Right renal pelvis (tissue), 4 donors: Measurements from ENCODE around the gene PUSL1. TPM values are rescaled to one million over a fixed set of nuclear protein-coding genes. Genes with fewer than 3 reads are reported as not detected.

Experiments
- DNase-seq, 4 donors: peaks; one replicate each; pipeline ENCODE4 v3.0.0-alpha.2; 2013; ENCODE audit warnings: low read depth in 4 of 4, low spot score in 3 of 4, missing footprints in 1 of 4
- polyA plus RNA-seq, 4 donors: library from polyadenylated mRNA; unstranded; fragments of 120-200 nt; gene quantifications; one replicate each; pipeline ENCODE4 v1.2.1, GENCODE V29; 2013; ENCODE audit not compliant: insufficient read length in 4 of 4

The PUSL1 gene, protein sequence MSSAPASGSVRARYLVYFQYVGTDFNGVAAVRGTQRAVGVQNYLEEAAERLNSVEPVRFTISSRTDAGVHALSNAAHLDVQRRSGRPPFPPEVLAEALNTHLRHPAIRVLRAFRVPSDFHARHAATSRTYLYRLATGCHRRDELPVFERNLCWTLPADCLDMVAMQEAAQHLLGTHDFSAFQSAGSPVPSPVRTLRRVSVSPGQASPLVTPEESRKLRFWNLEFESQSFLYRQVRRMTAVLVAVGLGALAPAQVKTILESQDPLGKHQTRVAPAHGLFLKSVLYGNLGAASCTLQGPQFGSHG
- 10 to 100 TPM in 1 of 4 donors, 1 to 10 TPM in 3; 6.5 to 12.2 (median 7.2) TPM for polyA plus RNA-seq

DNA sequence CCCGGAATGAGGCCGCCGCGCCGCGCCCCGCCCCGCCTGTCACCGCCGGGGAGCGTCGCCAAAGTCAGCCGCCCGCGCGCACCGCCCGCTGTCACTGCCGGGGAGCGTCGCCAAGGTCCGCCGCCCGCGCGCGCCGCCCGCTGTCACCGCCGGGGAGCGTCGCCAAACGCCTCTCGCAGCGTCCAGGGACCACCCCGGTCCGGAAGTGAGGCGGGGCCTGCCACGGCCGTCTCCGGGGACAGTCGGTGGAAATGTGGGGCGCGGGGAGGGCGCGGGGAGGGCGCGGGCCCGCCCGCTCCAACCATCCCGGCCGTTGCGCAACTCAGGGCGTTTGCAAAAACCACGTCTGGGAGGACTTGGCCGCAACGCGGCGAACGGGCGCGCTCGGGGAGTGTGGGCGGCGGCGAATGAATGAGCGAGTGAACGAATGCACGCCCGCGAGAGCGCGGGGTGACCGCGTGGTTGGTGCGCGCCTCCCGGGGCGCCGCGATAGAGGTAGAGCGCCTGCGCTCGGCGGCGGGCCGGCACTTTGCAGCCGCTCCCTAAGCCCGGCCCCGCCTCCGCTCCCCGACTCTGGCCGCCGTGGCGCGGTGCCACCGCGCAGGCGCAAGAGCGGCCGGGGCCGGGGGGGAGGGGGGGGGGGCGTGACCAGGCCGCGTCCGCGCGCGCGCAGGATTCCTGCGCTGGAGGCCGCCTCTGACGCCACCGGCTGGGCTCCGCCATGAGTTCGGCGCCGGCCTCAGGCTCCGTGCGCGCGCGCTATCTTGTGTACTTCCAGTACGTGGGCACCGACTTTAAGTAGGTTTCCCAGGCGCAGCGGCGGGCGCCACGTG is at the start of gene PUSL1, which contains the start of gene ACAP3:
Gene PUSL1 (plus strand): TSS at position 675 of the 833 bp plus-strand sequence. CDS start 47 bp downstream, at position 722.
Gene ACAP3 (minus strand): TSS at position 8 of the 833 bp plus-strand sequence. CDS start 115 bp downstream, outside the sequence.
- peak; percentile 74 to 84 (median 80) for DNase-seq

DNA sequence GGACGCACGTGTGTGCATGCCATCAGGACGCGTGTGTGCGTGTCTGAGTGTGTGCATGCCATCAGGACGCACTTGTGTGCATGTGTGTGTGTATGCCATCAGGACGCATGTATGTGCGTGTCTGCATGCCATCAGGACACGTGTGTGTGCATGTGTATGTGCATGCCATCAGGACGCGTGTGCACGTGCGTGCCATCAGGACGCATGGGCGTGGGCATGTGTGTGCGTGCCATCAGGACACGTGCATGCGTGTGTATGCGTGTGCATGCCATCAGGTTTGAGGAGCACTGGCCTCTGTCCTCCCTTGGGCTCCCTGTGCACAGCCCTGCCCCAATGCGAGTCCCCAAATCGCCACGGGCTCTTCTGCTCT is 49.3 kb upstream of the PUSL1 start:
- no peak for DNase-seq

DNA sequence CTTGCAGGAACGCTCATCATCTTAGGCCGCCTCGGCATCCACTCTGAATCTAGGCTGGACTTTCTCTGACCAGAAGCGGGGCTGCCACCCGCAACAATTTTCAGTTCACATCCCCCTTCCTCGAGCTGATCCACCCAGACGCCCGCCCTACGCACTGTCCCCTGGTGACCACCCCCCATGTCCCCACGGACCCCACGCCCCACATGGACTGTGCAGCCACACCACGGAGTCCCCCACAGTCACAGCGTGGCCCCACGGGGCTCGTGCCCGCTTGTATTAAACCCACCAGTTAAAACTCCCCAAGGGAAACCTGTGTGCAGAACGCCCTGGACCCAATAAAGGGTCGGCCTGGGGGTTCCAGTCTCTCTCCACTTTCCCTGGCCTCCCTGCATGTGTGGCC is 48.9 kb upstream of the PUSL1 start:
- DNase-seq, result no peak

DNA sequence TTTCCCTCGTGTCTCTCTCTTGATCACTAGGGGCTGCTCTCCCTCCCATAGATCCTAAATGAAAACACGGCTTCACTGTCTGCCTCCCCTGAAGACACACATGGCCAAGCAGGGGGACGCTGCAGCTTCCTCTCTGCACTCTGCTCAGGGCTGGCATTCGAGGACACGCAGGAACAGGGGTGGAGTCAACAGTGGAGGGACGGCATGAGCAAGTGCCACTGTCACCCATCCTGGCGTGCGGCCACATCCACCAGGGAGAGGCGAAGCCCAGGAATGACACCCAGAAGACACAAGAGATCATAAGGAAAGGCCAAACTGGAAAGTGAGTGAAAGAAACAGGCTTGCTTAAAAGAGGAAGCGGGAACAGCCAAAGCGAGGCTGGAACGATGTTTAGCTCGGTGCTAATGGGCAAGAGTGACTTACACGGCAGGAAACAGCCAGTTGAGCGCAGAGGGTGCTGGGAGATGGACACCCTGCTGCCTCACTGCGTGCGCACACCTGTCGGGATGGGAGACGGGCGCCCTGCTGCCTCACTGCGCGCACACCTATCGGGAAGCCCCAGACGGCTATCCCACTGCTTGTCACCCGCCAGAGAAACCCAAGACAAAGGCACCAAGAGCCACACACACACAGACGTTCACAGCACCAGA is 48.3 kb upstream of the PUSL1 start:
- no peak for DNase-seq

DNA sequence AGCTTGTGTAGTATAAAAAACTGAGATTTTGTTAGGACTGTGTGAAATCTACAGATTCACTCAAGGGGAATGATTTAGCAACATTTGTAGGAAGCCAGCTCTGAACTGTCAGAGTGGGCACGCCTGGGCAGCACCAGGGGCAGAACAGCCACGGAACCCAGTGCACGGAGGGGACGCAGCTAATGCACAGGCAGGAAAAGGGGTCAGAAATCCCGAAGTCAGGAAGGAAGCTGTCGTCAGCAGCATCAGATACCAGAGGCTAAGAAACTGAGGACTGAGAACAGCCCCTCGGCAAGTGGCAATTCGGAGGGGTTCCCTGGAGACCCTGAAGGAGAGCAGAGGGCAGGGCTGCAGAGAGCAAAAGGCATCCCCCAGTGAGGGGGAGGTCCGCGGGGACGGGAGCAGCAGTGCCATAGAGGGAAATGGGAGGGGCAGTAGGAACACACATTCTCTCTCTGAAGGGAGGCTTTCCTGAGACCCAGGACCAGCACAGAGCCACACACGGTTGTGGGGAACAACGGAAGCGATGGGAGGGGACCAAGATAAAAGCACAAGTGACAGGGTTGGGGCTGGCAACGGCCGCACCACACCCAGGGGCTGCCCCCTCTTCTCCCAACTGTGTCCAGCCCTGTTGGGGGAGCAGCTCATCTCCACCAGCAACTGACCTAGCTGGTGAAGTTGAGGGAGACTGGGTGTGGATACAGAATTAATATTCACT is 47.4 kb upstream of the PUSL1 start:
- DNase-seq, result no peak

DNA sequence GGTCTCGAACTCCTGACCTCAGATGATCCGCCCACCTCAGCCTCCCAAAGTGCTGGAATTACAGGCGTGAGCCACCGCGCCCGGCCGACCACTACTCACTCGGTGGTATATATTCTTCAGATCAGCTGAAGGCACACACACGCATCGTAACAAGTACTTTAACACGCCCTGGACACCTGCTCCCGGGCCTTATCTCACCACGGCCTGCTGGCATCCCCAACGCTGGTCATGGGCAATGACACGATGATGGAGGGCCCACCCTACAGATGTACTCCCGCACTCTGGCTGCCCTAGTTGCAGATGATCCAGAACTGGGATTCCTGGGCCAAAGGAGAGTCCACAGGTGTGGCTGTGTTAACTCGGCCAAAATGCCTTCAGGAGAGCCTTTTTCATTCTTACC is 46.3 kb upstream of the PUSL1 start:
- no peak for DNase-seq

DNA sequence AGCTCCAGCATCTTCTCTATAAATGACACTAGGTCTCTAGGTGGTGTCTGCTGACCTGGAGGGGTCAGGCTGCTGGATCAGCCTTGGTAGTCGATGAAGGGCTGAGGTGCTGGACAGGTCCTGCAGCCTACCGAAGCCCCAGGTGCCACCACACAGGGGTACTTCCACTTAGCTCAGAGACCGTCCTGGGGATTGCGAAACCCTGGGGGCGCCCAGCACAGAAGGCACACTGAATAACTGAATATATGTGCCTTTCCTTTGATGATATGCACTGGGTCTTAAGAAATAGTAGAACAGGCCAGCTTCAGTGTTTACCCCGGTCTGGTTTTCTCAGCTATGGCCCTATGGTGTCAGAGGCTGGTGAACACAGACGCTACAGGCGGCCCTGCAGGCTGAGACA is 45.6 kb upstream of the PUSL1 start:
- no peak for DNase-seq

DNA sequence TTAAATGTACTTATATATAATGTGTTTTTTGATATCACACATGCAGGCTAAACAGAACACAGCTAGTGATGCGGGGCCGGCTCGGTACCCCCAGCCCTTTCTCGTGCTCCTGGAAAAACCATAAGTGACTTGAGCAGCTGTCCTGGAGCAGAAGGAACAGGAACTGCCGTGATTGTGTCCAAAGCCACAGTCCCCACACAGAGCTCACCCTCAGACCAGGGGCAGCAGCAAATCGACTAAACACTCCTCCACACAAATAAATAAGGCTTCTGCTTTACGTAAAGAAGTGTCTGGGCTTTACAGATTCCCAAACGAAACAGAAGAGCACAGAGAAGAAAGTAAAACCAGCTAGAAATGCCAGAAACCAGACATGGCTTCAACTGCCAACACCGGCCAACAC is 44.4 kb upstream of the PUSL1 start:
- DNase-seq, result no peak

DNA sequence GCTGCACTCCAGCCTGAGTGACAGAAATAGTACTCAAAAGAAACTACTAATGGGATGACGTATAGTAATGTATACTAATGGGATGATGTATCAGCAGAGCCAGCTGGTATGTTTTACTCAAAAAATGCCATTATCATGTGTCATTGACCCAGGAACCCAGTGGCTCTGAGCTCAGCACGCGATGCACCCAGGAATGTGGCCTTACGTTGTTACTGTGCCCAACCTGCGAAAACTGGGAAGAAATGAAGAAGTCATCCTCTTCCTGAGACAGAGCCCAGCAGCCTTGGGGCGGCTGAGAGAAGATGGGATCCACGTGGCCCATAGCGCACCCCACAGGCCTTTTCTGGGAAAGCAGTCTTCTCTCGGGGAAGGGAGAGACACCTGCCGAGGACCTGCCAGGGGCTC is 43.5 kb upstream of the PUSL1 start:
- DNase-seq, result no peak

DNA sequence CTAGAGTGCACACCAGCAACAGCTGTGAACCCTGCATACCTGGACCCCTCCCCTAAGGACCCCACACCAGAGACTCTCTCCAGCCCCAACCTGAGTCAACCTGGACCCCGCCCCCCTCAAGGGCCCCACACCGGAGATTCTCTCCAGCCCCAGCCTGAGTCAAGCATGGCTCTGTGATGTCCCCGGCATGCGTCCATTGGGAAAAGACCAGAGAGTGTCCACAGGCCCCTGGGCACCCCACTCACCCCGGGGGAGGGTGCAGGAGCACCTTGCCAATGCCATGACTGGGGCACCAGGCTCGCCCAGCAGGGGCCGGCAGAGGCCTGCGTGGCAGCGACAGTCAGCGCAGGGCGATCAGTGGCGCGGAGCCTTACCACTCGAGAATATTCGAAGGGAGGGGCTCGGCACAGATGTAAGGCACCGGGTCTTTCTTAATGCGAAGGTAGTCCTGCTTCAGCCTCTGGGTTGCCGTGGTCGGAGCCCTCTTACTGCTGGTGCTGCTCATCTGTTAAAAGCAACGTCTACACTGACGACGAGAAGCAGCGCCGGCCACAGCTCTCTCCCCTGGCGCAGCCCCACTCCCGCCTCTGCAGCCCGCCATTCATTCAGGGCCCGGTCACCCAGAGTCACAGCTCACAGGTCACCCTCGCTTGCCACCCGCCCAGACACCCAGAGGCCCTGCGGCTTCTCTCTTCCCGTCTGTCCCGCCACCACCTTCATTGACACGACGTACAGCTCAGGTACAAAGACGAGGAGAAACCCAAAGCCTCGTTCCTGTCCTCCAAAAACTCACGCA is 40.7 kb upstream of the PUSL1 start:
- DNase-seq, result no peak

DNA sequence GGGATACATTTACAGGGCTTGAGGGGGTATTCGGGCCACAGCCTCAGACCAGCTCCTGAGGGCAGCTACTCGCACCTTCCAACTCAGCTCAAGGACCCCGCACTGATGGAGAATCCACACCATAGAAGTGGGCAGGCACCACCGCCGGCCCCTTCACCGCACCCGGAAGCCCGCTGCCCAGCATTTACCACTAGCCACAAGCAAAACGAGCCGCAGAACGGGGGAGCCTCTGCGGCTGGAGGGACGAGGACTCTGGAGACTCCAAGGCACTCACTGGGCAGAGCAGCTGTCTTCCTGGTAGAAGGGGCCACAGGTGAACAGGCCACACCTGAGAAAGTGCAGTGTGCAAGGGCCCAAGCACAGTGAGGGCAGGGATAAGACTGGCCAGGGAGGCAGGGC is 40.1 kb upstream of the PUSL1 start:
- DNase-seq, result no peak

DNA sequence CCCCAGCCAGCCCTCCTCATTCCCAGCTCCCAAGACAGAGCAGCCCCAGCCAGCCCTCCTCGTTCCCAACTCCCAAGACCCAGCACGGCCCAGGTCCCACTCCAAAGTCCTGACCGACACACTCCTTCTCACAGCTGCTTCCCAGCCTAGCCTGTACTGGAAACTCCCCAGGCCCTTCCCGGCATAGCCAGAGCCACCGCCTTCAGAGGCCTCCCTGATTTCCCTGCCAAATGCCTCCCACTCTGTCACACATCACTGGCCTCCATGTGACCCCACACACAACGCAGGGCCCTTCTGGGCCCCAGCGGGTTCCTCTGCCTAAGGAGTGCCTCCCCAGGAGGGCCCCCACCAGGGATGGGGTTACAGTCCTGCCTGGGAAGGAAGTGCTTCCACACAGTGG is 37.6 kb upstream of the PUSL1 start:
- no peak for DNase-seq

DNA sequence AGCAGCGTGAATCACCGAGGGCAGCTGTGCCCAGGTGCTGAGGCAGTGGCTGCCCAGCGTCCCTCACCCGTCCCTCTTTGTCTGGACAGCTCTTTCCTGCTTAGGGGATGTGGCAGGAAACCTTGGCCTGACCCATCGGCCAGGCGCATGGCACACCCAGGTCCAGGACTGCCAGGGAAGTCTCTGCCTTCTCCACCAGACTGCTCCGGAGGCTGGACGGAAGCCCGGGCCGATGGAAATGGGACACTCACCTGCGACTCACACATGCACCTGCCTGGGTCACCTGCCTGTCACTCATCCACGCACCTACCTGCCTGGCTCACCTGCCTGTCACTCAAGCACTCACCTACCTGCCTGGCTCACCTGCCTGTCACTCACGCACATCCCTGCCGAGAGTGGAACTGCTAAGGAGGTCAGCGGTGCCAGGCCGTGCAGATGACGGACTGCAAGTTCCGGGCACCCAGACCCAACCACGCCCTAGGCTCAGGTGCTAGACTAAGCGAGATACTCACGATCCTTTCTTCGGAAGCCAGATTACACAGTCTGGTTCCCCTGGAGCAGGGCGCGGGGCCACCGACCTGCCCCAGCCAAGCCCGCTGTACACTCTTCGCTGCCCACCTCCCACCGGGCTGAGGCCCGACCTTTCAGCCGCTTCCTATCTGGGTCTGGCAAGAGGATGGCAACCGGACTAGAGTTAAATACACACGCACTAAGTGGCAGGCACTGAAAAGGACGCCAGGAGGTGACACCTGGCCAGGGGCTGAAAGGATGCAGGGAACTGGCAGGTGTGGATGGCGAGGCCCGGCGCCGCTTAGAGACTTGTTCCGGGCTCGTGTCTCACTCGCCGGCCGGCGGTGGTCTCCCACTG is 35.8 kb upstream of the PUSL1 start:
- DNase-seq, result no peak

DNA sequence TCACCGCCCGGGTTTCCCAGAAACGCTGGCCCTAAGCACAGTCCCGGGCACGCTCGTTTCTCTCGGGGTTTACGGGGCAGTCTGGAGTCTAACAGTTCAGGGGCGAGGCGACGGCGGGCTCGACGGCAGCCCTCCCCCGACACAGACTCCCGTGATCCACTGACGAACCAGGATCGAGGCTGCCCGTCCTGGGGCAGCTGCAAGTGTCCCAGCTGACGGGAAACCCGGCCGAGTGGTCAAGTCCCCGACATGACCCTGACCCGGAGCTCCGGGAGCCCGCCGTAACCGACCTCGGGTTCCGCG is 35.2 kb upstream of the PUSL1 start:
- DNase-seq, result no peak

DNA sequence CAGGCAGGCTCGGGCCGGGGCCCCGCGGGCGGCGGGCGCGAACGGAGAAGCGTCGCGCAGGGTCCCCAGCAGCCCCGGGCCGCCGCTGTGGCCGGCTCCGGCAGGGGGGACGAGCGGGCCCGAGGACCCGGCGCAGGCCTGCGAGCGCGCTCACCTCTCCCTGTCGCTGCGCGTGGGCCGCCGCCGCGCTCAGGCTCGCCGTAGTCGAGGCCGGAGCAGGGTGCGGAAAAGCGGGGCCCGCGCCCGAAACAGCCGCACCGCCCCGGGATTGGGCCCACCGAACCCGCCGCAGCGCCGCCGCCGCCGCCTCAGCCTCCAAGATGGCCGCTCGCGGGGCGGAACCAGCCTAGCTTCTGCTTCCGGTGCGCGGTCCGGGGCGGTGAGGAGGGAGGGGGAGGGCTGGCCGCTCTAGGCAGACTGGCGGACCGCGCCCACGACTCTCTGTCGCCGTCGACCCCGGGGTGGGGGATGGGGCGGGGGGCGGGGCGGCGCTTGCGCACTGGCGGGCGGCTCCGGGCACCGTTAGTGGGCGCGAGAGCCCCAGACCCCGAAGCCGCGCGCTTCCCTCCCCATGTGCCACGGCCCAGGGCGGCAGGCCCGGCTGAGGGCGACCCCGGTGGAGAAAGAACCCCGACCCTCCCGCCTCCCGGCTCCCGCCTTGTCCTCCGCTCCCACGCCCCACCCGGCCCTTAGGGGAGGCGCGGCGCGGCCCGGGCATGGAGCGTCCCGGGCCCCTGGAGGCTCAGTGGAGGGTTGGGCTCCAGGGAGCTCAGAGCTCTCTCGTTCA is 34.7 kb upstream of the PUSL1 start, which contains the start of gene UBE2J2:
Gene UBE2J2 (minus strand): TSS at position 343 of the 787 bp plus-strand sequence. CDS start 5,862 bp downstream, outside the sequence.
- peak; percentile 71 to 81 (median 78) for DNase-seq

DNA sequence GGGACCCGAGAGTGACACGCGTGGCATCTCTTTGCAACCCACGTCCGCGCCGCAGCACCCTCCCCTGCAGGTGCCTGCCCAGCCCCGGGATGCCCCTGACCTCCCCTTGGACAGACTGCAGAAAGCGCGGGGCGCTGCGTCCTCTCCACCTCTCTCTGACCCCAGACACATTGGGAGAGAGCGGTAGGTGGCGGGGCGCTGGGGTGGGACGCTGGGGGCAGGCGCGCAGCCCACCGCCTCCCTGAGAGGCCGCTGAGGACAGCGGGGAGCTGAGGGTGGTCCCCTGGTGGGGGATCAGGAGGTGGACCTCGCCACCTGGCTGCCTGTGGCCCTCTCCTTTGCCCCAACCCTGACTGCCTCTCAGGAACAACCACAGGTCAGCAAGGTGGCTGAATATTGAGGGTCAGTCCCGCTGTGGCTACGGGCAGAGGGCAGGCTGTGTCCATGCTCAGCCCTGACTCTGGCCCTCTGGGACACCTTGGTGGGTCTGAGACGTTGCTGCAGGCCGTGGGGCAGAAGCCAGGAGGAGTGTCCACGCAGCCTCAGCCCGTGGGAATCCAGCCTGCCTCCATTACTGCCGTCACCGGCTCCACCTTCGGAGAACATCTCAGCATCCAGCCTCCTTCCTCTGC is 34.0 kb upstream of the PUSL1 start:
- no peak for DNase-seq

DNA sequence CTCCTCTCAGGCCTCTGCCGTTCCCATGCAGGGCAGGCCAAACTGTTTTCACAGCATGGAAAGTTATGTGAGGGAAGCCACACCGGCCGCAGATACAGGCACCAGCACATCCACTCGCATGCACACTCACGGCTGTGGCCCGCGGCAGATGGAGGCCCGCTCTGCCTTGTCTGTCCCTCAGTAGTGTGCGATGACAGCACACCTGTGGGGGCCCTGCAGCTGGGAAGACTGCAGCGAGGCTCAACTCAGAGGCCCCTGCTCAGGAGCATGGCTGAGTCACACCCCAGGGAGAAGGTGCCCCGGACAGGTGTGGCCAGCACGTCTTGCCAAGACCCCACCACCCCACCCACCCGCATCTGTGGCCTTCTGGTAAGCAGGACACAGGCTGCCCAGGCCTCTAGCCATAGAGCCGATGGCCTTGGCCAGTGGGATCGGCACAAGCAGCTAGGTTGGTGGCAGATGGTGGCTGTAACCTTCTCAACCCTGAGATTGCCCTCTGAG is 33.4 kb upstream of the PUSL1 start:
- DNase-seq, result no peak

DNA sequence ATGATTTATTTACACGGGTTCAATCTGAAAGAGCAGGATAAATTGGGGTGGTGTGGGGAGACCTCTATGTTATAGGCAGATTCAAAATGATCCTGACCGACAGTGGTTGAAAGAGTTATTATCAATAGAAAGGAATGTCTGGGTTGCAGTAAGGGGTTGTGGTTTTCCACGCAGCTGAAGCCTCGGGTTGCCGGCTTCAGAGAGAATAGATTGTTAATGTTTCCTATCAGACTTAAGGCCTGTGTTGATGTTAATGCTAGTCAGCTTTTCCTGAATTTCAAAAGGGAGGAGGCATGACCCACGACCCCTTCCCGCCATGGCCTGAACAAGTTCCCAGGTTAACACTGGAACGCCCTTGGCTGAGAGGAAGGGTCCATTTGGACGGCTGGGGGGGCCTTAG is 32.6 kb upstream of the PUSL1 start:
- no peak for DNase-seq
